Neural cell (in vitro differentiated cells): ENCODE results near the gene SDK1.

Experiments used
- EZH2 ChIP-seq: fragments of 200-600, 300-800 bp; shearing (Covaris generic), sonication (generic); IDR thresholded peaks from 2 replicates; pipeline ENCODE4 v1.6.1; 2014; ENCODE audit warnings: antibody characterized with exemption, low read length, borderline replicate concordance, mild to moderate bottlenecking; ENCODE audit not compliant: insufficient read depth, poor library complexity, severe bottlenecking
- MXI1 ChIP-seq: fragments of 450-650 bp; conservative IDR thresholded peaks from 2 replicates; pipeline ENCODE4 v1.6.1; 2014; ENCODE audit warnings: antibody characterized with exemption, mild to moderate bottlenecking; ENCODE audit not compliant: poor library complexity, severe bottlenecking
- POLR2AphosphoS5 ChIP-seq: IDR thresholded peaks from 2 replicates; pipeline ENCODE4 v1.6.1; 2012
- RAD21 ChIP-seq: fragments of 450-650 bp; conservative IDR thresholded peaks from 2 replicates; pipeline ENCODE4 v1.6.1; 2014; ENCODE audit warnings: antibody characterized with exemption, mild to moderate bottlenecking, moderate library complexity
- SMC3 ChIP-seq: fragments of 450-650 bp; conservative IDR thresholded peaks from 2 replicates; pipeline ENCODE4 v1.6.1; 2014; ENCODE audit warnings: antibody characterized with exemption, mild to moderate bottlenecking, moderate library complexity; ENCODE audit not compliant: poor library complexity
- TAF1 ChIP-seq: IDR thresholded peaks from 2 replicates; pipeline ENCODE4 v1.6.1; 2012; ENCODE audit warnings: low read depth
- TF ChIP-seq, protein P1 (sequence below): fragments of 450-650 bp; IDR thresholded peaks from 2 replicates; pipeline ENCODE4 v1.5.1; 2014; ENCODE audit warnings: antibody characterized with exemption, mild to moderate bottlenecking, moderate library complexity; ENCODE audit not compliant: poor library complexity, severe bottlenecking

DNA sequence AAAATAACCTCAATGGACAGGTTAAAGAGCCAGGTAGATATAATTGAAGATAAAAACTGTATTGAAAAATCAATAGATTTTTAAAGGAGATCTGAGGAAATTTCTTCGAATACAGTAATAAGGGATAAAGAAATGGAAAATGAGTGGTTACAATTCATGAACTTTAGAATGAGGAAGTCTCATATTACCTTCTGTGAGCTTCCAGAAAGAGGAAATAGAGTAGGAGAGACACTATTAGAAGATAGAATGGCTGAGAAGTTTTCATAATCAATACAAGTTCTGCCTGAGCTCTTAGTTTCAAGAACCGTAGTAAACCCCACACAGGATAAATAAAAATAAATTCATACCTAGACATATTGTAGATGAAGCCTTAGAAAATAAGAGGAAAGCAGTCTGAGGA lies 11.5 kb downstream of the SDK1 start:
- TF ChIP-seq, protein P1, sequence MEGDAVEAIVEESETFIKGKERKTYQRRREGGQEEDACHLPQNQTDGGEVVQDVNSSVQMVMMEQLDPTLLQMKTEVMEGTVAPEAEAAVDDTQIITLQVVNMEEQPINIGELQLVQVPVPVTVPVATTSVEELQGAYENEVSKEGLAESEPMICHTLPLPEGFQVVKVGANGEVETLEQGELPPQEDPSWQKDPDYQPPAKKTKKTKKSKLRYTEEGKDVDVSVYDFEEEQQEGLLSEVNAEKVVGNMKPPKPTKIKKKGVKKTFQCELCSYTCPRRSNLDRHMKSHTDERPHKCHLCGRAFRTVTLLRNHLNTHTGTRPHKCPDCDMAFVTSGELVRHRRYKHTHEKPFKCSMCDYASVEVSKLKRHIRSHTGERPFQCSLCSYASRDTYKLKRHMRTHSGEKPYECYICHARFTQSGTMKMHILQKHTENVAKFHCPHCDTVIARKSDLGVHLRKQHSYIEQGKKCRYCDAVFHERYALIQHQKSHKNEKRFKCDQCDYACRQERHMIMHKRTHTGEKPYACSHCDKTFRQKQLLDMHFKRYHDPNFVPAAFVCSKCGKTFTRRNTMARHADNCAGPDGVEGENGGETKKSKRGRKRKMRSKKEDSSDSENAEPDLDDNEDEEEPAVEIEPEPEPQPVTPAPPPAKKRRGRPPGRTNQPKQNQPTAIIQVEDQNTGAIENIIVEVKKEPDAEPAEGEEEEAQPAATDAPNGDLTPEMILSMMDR: no peak
- no peak for TF ChIP-seq POLR2AphosphoS5
- TF ChIP-seq TAF1: no peak
- TF ChIP-seq SMC3: no peak
- no peak for TF ChIP-seq EZH2
- no peak for TF ChIP-seq RAD21
- TF ChIP-seq MXI1: no peak
